Prostate gland (tissue), 2 donors: Measurements from ENCODE around the gene SARDH. TPM values are rescaled to one million over a fixed set of nuclear protein-coding genes. Genes with fewer than 3 reads are reported as not detected.

Experiments used
- DNase-seq: peaks from one replicate; pipeline ENCODE4 v3.0.0-alpha.2; 2019; ENCODE audit warnings: low spot score
- H3K27ac ChIP-seq, 2 donors: fragments of 200-600 bp; sonication (generic); 2 replicates each; pipeline ENCODE4 v1.5.1; 2017 to 2019
- H3K27me3 ChIP-seq: fragments of 200-600 bp; sonication (generic); replicated peaks from 2 replicates; pipeline ENCODE4 v1.5.1; 2019; ENCODE audit not compliant: insufficient read depth
- H3K36me3 ChIP-seq, 2 donors: fragments of 200-600 bp; sonication (generic); 1 replicate in 1 of 2; 2 replicates in 1 of 2; pipeline versions ENCODE4 v1.5.1 to v1.8.1; 2017 to 2019
- H3K4me1 ChIP-seq: fragments of 200-600 bp; sonication (generic); replicated peaks from 2 replicates; pipeline ENCODE4 v1.5.1; 2019
- H3K4me3 ChIP-seq, 2 donors: fragments of 200-600 bp; sonication (generic); 2 replicates each; pipeline ENCODE4 v1.5.1; 2017 to 2019
- H3K9me3 ChIP-seq: fragments of 200-600 bp; sonication (generic); 2 replicates; pipeline ENCODE4 v1.5.1; 2017
- CTCF ChIP-seq, 4 experiments: fragments of 200-600 bp in 2 of 4; fragments of 450-650 bp in 2 of 4; sonication (generic) in 2 of 4; IDR thresholded peaks; 1 replicate in 3 of 4; 2 replicates in 1 of 4; pipeline ENCODE4 v1.5.1; 2016 to 2019; ENCODE audit warnings: antibody characterized with exemption in 4 of 4, mild to moderate bottlenecking in 2 of 4, moderate library complexity in 2 of 4
- POLR2A ChIP-seq: fragments of 450-650 bp; IDR thresholded peaks from one replicate; pipeline ENCODE4 v1.6.1; 2016; ENCODE audit warnings: antibody characterized with exemption, mild to moderate bottlenecking
- POLR2AphosphoS5 ChIP-seq: sonication (generic); formaldehyde crosslinking; IDR thresholded peaks from one replicate; pipeline ENCODE4 v1.6.1; 2017; ENCODE audit warnings: antibody characterized with exemption
- WGBS: methylation state at CpG from one replicate; pipeline ENCODE4 v1.1.5; 2018; 5-methylcytosine and 5-hydroxymethylcytosine counted together
- intact Hi-C: fragments of 100-400 bp; cut with DNase I; formaldehyde crosslinking; loops from one replicate; pipeline ENCODE4 v1.14.2; 2022
- total RNA-seq, 2 donors: library from RNA; depleted of rRNA; stranded (reverse); fragments of >200 nt; gene quantifications; one replicate each; pipeline ENCODE4 v1.1.0, GENCODE V29; 2016

Gene SARDH
- total RNA-seq, 2 donors from 2014 or later, result 6.7 to 7.2 TPM

- WGBS, result 89% methylated on average over 15 of the region's 15 CpGs
- no peaks in the 10 kb centered on the region for H3K27me3 ChIP-seq
- intact Hi-C loops, result no loop called here
- no peaks in the 10 kb centered on the region for H3K4me1 ChIP-seq
- no peak overlapping the region for H3K4me3 ChIP-seq
- no peak for DNase-seq
- H3K9me3 ChIP-seq, result no peaks in the 10 kb centered on the region
- H3K36me3 ChIP-seq, result no peaks in the 10 kb centered on the region
- no peak for TF ChIP-seq POLR2AphosphoS5
- TF ChIP-seq CTCF (IDR thresholded peaks at IDR 0.05), result no peak
- no peak for TF ChIP-seq POLR2A
- no peak overlapping the region for H3K27ac ChIP-seq
Observed at GRCh38 chr9:133714606-133715294, 23.4 kb downstream of the SARDH start.

- Histone ChIP-seq H3K36me3 (no peaks in the 10 kb centered on the region), H3K4me3 (no peak overlapping the region), H3K27me3 (no peaks in the 10 kb centered on the region), H3K4me1 (no peaks in the 10 kb centered on the region), H3K27ac (no peak overlapping the region), H3K9me3 (no peaks in the 10 kb centered on the region)
- WGBS, result 88% methylated on average over 18 of the region's 18 CpGs
- no peak for TF ChIP-seq POLR2AphosphoS5
- no peak for TF ChIP-seq POLR2A
- no peak for TF ChIP-seq CTCF (IDR thresholded peaks at IDR 0.05)
- intact Hi-C loops, result no loop called here
- no peak for DNase-seq
Observed at GRCh38 chr9:133713960-133714495, 24.1 kb downstream of the SARDH start.

DNA sequence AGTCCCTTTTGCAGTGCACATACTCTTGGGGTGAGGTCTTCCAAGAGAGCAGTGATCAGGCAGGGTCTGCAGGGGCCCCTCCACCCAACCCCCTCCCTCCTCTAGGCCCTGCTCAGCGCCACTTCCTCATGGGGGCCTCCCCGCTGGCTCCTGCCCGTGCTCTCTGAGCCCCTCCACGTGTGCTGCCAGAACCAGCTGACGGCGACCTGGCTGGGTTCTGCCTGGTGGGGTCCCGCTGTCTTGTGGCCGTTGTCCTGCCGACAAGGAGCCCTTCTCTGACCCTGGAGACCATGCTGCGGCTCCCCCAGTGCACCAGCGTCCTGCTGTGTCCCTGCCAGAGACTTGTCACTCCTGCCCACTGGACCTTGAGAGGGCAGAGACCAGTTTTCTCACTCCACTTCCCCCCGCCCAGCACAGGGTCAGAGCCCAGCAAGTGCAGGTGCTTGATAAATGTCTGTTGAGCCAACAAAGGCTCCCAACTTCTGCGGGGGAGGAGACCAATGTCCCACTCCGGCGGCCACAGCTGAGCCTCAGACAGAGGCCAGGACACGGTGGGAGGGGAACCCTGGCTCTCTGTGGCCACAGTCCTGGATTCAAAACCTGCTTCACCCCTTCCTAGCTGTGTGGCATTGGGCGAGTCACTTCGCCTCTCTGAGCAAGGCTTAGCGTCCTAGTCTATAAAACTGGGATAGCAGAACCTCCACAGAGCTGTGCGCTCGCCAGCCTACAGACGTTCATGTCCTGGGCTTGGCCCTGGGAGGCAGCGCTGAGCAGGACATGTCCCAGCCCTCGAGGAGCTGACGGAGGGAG, 24.8 kb downstream of the SARDH start:
- H3K36me3 ChIP-seq, result no peaks in the 10 kb centered on the region
- no peak overlapping the region for H3K4me3 ChIP-seq
- no peaks in the 10 kb centered on the region for H3K27me3 ChIP-seq
- intact Hi-C loops, result no loop called here
- TF ChIP-seq CTCF (IDR thresholded peaks at IDR 0.05), result no peak
- TF ChIP-seq POLR2AphosphoS5, result no peak
- no peak for TF ChIP-seq POLR2A
- WGBS, result 94% methylated on average over 19 of the region's 25 CpGs
- H3K4me1 ChIP-seq, result no peaks in the 10 kb centered on the region
- no peak overlapping the region for H3K27ac ChIP-seq
- H3K9me3 ChIP-seq, result no peaks in the 10 kb centered on the region
- no peak for DNase-seq

DNA sequence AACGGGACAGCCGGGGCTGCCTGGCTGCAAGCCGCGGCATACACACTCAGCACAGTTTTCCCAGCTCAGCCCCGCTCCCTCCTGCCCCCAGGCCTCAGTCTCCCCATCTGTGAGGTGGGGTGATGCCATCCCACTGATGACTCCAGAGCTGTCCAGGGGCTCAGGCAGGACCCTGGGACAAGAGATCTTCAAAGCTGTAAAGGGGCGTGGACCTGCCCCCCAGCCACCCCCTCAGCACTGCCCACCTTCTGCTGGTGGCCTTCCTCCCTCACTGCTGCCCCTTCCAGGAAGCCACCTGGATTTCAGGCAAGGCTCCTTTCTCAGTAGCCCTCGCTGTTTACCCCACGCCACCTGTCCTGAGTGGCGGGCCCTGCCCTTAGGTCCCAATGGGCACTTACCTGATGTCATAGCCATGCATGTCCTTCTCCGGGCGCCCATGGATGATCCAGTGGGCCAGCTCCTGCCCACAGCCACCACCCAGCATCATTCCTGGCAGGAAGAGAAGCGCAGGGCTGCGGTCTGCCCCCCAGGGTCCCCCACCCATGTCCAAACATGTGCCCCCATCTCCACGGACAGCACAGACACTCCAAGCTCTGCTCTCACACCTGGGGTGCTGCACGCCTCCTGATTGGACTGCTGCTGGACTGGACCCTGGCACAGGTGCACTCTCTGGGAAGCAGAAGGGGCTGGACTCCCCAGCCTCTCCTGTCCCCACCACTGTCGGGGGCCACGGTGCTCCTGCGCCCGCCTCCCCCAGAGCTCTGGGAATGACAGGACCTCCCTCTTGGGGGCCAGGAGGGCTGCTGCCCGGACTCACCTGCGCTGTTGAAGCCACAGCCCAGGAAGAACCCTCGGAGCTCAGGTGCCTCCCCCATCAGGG, 25.7 kb downstream of the SARDH start:
- intact Hi-C loops, result no loop called here
- no peak for DNase-seq
- no peak overlapping the region for H3K27ac ChIP-seq

More for the DNA sequence above, 25.7 kb downstream of the SARDH start:
- Histone ChIP-seq H3K36me3 (no peaks in the 10 kb centered on the region), H3K27me3 (no peaks in the 10 kb centered on the region), H3K9me3 (no peaks in the 10 kb centered on the region), H3K4me1 (no peaks in the 10 kb centered on the region), H3K4me3 (no peak overlapping the region)
- WGBS, result 96% methylated on average over 21 of the region's 22 CpGs
- no peak for TF ChIP-seq CTCF (IDR thresholded peaks at IDR 0.05)
- no peak for TF ChIP-seq POLR2AphosphoS5
- TF ChIP-seq POLR2A, result no peak
